Left ventricle myocardium inferior (tissue), 1 donor: ENCODE data around the gene SLCO2B1. TPM values are rescaled to one million over a fixed set of nuclear protein-coding genes. Genes with fewer than 3 reads are reported as not detected.

Experiments
- DNase-seq: peaks from one replicate; pipeline ENCODE4 v3.0.0-alpha.2; 2020
- H3K27ac ChIP-seq: fragments of 200-600 bp; replicated peaks from 2 replicates; pipeline ENCODE4 v1.8.0; 2021
- H3K27me3 ChIP-seq: fragments of 200-600 bp; 2 replicates; pipeline ENCODE4 v1.8.0; 2021; ENCODE audit warnings: low read depth
- H3K36me3 ChIP-seq: fragments of 200-600 bp; 2 replicates; pipeline ENCODE4 v1.8.0; 2021
- H3K4me1 ChIP-seq: fragments of 200-600 bp; 2 replicates; pipeline ENCODE4 v1.8.0; 2021
- H3K4me3 ChIP-seq: fragments of 200-600 bp; 2 replicates; pipeline ENCODE4 v1.8.0; 2021; ENCODE audit warnings: mild to moderate bottlenecking, moderate library complexity
- H3K9me3 ChIP-seq: fragments of 200-600 bp; replicated peaks from 2 replicates; pipeline ENCODE4 v1.8.0; 2021
- intact Hi-C: fragments of 100-400 bp; cut with micrococcal nuclease; formaldehyde crosslinking; loops from one replicate; pipeline ENCODE4 v1.11.0; 2022
- total RNA-seq: library from RNA; stranded (reverse); fragmentation: NEBNext Ultra II Directional; extraction: Animal tissue kit (Norgen Biotek cat#: 25700); gene quantifications from one replicate; pipeline ENCODE4 v1.2.1, GENCODE V29; 2021
- TF ChIP-seq, protein P1 (sequence below): fragments of 200-600 bp; IDR thresholded peaks from 2 replicates; pipeline ENCODE4 v1.8.0; 2021; ENCODE audit warnings: antibody characterized with exemption, mild to moderate bottlenecking, borderline replicate concordance
- donor health status: DM: no; HTN: yes; CAD: no; lungs with severe emphysema.

Gene SLCO2B1
- total RNA-seq, 1 donor from 2014 or later: 22.7 TPM

DNA sequence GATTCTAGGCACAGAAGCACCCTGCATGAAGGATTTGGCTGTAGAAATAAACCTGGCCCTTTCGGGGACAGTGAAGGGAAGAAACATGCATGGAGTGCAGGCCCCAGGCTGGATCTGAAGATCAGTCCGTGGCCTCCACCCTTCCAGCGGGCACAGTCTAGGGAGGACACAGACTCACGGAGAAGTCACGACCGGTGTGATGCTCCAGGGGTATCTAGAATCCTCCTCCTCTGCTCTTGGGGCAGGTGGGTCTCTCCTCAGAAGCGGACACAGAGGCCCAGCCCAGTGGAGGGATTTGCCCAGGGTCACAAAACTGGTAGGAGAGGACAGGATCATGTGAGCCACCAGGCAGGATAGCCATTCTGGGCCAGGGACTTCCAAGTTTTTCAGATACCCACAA, 22.4 kb downstream of the SLCO2B1 start:
- Histone ChIP-seq H3K36me3 (peaks cover 6% of the 10 kb centered on the region), H3K9me3 (no peaks in the 10 kb centered on the region), H3K27ac (no peak overlapping the region), H3K4me1 (peaks cover 28% of the 10 kb centered on the region), H3K4me3 (no peak overlapping the region), H3K27me3 (no peaks in the 10 kb centered on the region)
- TF ChIP-seq, protein P1, sequence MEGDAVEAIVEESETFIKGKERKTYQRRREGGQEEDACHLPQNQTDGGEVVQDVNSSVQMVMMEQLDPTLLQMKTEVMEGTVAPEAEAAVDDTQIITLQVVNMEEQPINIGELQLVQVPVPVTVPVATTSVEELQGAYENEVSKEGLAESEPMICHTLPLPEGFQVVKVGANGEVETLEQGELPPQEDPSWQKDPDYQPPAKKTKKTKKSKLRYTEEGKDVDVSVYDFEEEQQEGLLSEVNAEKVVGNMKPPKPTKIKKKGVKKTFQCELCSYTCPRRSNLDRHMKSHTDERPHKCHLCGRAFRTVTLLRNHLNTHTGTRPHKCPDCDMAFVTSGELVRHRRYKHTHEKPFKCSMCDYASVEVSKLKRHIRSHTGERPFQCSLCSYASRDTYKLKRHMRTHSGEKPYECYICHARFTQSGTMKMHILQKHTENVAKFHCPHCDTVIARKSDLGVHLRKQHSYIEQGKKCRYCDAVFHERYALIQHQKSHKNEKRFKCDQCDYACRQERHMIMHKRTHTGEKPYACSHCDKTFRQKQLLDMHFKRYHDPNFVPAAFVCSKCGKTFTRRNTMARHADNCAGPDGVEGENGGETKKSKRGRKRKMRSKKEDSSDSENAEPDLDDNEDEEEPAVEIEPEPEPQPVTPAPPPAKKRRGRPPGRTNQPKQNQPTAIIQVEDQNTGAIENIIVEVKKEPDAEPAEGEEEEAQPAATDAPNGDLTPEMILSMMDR: no peak
- no peak for DNase-seq
- intact Hi-C loops: no loop called here

DNA sequence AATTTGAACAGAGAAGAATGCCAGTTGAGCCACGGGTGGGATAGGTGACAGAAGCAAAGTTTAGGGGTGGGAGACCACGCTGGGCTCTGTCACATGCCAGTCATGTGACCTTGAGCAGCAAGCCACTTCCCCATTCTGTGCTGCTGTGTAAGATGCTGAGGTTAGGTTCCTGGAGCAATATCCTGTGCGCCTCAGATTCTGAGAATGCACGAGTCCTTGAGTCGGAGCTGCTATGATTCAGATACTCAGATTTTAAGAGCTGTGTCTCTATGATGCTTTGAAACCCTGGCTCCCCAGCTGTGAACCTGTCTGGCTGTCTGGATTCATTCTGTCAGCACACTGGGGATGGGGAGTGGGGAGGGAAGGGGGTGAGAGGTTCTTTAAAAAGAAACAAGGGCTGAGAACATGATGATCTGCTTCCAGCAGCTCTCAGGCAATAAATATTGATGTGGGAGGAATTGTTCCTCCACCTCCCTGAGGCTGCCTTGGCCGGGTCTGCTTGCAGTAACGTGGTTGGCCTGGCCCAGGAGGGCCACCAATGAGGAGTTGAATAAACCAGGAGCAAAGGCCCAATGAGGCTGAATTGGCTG, 24.0 kb downstream of the SLCO2B1 start:
- Histone ChIP-seq H3K36me3 (peaks cover 6% of the 10 kb centered on the region), H3K27ac (peak overlapping the region; percentile 64), H3K27me3 (no peaks in the 10 kb centered on the region), H3K4me3 (no peak overlapping the region), H3K4me1 (peaks cover 28% of the 10 kb centered on the region), H3K9me3 (no peaks in the 10 kb centered on the region)
- intact Hi-C loops: no loop called here
- DNase-seq: no peak
- TF ChIP-seq, protein P1: no peak

DNA sequence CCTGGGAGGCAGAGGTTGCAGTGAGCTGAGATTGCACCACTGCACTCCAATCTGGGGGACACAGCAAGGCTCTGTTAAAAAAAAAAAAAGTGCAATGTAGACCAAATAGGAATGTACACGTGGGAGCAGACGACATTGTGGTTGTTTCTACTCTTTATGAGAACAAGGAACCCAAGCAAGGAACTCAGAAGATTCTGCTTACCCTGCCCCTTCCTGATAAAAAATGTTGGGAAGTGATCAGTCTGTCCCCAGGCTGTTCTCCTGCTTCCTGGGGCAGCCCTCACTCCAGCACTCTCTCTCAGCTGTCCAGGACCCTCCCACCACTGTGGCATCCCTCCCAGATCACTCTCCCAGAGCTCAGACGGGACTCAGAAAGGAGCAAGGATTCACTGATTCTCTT, 31.8 kb downstream of the SLCO2B1 start:
- Histone ChIP-seq H3K4me1 (peaks cover 22% of the 10 kb centered on the region), H3K27me3 (no peaks in the 10 kb centered on the region), H3K9me3 (no peaks in the 10 kb centered on the region), H3K4me3 (no peak overlapping the region), H3K27ac (peak overlapping the region; percentile 80), H3K36me3 (no peaks in the 10 kb centered on the region)
- TF ChIP-seq, protein P1: no peak
- intact Hi-C loops: no loop called here
- peak; percentile 38 for DNase-seq

DNA sequence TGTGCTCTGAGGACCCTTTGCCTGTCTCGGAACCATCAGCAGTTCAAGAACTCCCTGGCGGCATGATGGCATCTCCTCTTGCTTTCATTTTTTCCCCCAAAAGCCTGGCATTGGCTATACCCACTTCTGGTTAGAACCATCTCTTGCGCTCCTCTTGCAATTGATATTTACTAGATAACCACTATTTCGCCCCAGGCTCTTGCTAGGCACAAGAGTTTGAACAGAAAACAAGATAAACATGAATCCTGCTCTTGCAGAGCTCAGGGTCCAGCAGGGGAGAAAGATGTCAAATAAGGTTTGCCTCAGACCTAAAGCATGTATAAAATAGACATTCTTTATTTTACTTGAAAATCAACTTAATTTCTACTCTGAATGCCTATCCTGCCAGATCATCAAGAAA, 33.1 kb downstream of the SLCO2B1 start:
- no peak for DNase-seq
- Histone ChIP-seq H3K36me3 (peaks cover 4% of the 10 kb centered on the region), H3K27me3 (no peaks in the 10 kb centered on the region), H3K27ac (peak overlapping the region; percentile 0), H3K4me3 (no peak overlapping the region), H3K9me3 (no peaks in the 10 kb centered on the region), H3K4me1 (peaks cover 22% of the 10 kb centered on the region)
- intact Hi-C loops: no loop called here
- TF ChIP-seq, protein P1: no peak

DNA sequence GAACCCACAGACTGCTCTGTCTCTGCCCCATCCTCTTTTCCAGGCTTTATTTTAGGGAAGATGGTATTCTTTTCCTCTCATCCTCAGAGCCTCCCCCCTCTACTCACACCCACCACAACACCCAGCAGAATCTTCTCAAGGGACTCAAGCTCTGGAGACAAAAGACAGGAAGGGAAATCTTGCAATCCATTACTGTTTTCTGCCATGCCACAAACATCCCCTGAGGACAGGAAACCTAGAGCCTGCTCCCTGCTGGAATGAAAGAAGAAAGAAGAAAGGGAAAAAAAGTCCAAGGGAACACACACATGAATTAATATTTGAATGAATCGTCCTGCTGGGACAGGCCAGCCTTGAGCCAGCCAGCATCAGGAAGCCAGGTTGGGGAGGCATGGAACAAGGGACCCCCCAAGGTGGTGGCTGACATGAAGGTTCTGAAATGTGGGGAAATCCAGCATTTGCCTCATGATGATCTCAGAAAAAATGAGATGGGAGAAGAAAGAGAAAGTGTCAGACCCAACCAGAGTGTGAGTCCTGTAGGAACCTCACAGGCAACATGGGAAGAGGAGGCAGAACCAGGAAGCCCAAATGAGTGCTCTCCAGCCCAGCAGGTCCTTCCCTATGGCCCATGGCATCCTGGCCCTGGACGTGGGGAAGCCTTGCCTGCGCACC, 34.0 kb downstream of the SLCO2B1 start:
- Histone ChIP-seq H3K9me3 (no peaks in the 10 kb centered on the region), H3K27me3 (no peaks in the 10 kb centered on the region), H3K36me3 (peaks cover 4% of the 10 kb centered on the region), H3K4me3 (no peak overlapping the region), H3K27ac (no peak overlapping the region), H3K4me1 (peaks cover 25% of the 10 kb centered on the region)
- intact Hi-C loops: no loop called here
- DNase-seq: no peak
- TF ChIP-seq, protein P1: no peak
